H1 (cell line): ENCODE measurements around the gene HIGD1B.

ENCODE experiments used
- CEBPB ChIP-seq: IDR thresholded peaks from 2 replicates; pipeline ENCODE4 v1.6.1; 2012; ENCODE audit warnings: low read depth, low read length
- EZH2 ChIP-seq: fragments of 200-600 bp; sonication (generic); IDR thresholded peaks from 2 replicates; pipeline ENCODE4 v1.7.1; 2012; ENCODE audit warnings: low read depth, mild to moderate bottlenecking, moderate library complexity, low read length, inconsistent platforms; ENCODE audit not compliant: severe bottlenecking
- KDM1A ChIP-seq: fragments of 200-600, 300-600 bp; sonication (generic); IDR thresholded peaks from 2 replicates; pipeline ENCODE4 v1.7.1; 2016; ENCODE audit warnings: mild to moderate bottlenecking, low read length, borderline replicate concordance
- POLR2A ChIP-seq, 2 experiments: IDR thresholded peaks; 1 replicate in 1 of 2; 2 replicates in 1 of 2; pipeline ENCODE4 v1.6.1; 2011; ENCODE audit warnings: low read depth in 2 of 2, low read length in 2 of 2, mild to moderate bottlenecking in 2 of 2; ENCODE audit errors: control extremely low read depth in 1 of 2
- YY1 ChIP-seq: IDR thresholded peaks from 2 replicates; pipeline ENCODE4 v1.6.1; 2011; ENCODE audit warnings: low read depth, mild to moderate bottlenecking, low read length
- ZNF274 ChIP-seq: IDR thresholded peaks from 2 replicates; pipeline ENCODE4 v1.7.0; 2012; ENCODE audit warnings: low read length, borderline replicate concordance; ENCODE audit errors: extremely low read depth
- TF ChIP-seq, protein P1 (sequence below), 3 experiments: IDR thresholded peaks; 1 replicate in 2 of 3; 2 replicates in 1 of 3; pipeline versions ENCODE4 v1.5.1 to v1.6.1; 2011; ENCODE audit warnings: low read length in 3 of 3, mild to moderate bottlenecking in 3 of 3, inconsistent platforms in 2 of 3, low read depth in 1 of 3, moderate library complexity in 1 of 3; ENCODE audit not compliant: insufficient read depth in 1 of 3; ENCODE audit errors: control extremely low read depth in 1 of 3

DNA sequence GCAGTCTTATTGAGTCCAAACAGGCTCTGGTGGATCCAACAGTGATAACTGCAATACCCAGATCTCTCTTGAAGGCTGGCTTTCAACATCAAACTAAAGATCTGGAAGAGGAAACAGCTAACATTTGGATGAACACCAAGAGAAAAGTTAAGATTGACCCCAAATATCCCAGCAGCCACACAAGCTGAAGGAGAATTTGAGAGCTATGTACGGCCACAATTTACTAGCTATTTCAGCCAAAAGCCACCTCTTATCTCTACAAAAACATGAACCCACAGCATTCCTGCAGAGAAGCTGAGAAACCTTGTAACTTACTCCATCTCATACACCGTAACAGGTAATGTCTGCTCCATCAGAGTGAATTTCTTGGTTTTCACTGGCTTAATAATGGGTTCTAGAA lies 37.3 kb downstream of the HIGD1B start:
- TF ChIP-seq EZH2: no peak
- no peak for TF ChIP-seq YY1
- TF ChIP-seq POLR2A (IDR thresholded peaks at IDR 0.05; ENCODE audit: control extremely low read depth in 1 of 2, low read depth in 2 of 2, low read length in 2 of 2): no peak
- TF ChIP-seq, protein P1, sequence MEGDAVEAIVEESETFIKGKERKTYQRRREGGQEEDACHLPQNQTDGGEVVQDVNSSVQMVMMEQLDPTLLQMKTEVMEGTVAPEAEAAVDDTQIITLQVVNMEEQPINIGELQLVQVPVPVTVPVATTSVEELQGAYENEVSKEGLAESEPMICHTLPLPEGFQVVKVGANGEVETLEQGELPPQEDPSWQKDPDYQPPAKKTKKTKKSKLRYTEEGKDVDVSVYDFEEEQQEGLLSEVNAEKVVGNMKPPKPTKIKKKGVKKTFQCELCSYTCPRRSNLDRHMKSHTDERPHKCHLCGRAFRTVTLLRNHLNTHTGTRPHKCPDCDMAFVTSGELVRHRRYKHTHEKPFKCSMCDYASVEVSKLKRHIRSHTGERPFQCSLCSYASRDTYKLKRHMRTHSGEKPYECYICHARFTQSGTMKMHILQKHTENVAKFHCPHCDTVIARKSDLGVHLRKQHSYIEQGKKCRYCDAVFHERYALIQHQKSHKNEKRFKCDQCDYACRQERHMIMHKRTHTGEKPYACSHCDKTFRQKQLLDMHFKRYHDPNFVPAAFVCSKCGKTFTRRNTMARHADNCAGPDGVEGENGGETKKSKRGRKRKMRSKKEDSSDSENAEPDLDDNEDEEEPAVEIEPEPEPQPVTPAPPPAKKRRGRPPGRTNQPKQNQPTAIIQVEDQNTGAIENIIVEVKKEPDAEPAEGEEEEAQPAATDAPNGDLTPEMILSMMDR (IDR thresholded peaks at IDR 0.05; ENCODE audit: control extremely low read depth in 1 of 3, insufficient read depth in 1 of 3, low read depth in 1 of 3, low read length in 3 of 3): no peak
- no peak for TF ChIP-seq ZNF274
- no peak for TF ChIP-seq CEBPB
- TF ChIP-seq KDM1A: no peak
